HCT116 (cell line): Measurements from ENCODE around the gene HPCAL4. TPM values are rescaled to one million over a fixed set of nuclear protein-coding genes. Genes with fewer than 3 reads are reported as not detected.

Experiments used
- ATAC-seq: fragments of 200-7000 bp; cut with Tn5 transposase; 2 replicates; pipeline ENCODE4 v1.9.1; 2020; ENCODE audit warnings: mild to moderate bottlenecking, moderate library complexity
- BruUV-seq: library from RNA; stranded (reverse); fragments of 400-500 nt; replicated peaks from 2 replicates; lab custom pipeline; 2021; lab: Mats Ljungman, UMichigan
- CTCF ChIA-PET: fragments of 300-600 bp; sonication (Branson Sonifier 250); formaldehyde crosslinking; loops from one replicate; lab custom pipeline; 2021; ENCODE audit warnings: antibody characterized with exemption; lab: Charles Lee
- POLR2A ChIA-PET: fragments of 300-600, 350-600 bp; sonication (Branson Sonifier 250); formaldehyde crosslinking; loops from one replicate; lab custom pipeline; 2021; ENCODE audit warnings: antibody characterized with exemption; lab: Charles Lee
- RAD21 ChIA-PET, 2 experiments: fragments of 300-600 bp; sonication (Branson Sonifier 250); formaldehyde crosslinking; loops; one replicate each; lab custom pipeline; 2023; ENCODE audit warnings: low total read pairs in 2 of 2; ENCODE audit not compliant: uncharacterized antibody in 2 of 2, unreplicated experiment in 2 of 2, low non-redundant PET in 1 of 2; lab: Charles Lee
- DNase-seq: peaks from one replicate; pipeline ENCODE4 v3.0.0-alpha.2; 2010; ENCODE audit warnings: low read depth, low spot score
- H2AFZ ChIP-seq: fragments of 200-600 bp; shearing (Covaris generic), sonication (generic); 2 replicates; pipeline ENCODE4 v1.6.1; 2017; ENCODE audit warnings: low read depth, mixed run types, mixed read lengths, antibody characterized with exemption, low read length; ENCODE audit not compliant: poor library complexity, severe bottlenecking
- H3K27ac ChIP-seq: 2 replicates; pipeline ENCODE4 v1.5.1; 2012; ENCODE audit warnings: low read depth, low read length
- H3K27me3 ChIP-seq: fragments of 200-600 bp; sonication (generic); 2 replicates; pipeline ENCODE4 v1.6.1; 2016; ENCODE audit warnings: mixed run types, low read length, mixed read lengths; ENCODE audit not compliant: insufficient read depth
- H3K36me3 ChIP-seq, 2 experiments: fragments of 200-500 bp in 1 of 2; fragments of 200-600 bp in 1 of 2; sonication (Bioruptor generic) in 1 of 2; sonication (generic) in 1 of 2; 2 replicates each; pipeline versions ENCODE4 v1.5.1 to v1.6.1; 2014 to 2016; ENCODE audit warnings: low read length in 2 of 2, inconsistent platforms in 1 of 2, mixed read lengths in 1 of 2, mixed run types in 1 of 2; ENCODE audit not compliant: insufficient read depth in 2 of 2, control insufficient read depth in 1 of 2
- H3K4me1 ChIP-seq, 2 experiments: fragments of 200-600 bp in 1 of 2; sonication (generic) in 1 of 2; 2 replicates each; pipeline versions ENCODE4 v1.5.1 to v1.6.1; 2012 to 2017; ENCODE audit warnings: low read length in 2 of 2, inconsistent platforms in 1 of 2, mild to moderate bottlenecking in 1 of 2, mixed read lengths in 1 of 2, mixed run types in 1 of 2, moderate library complexity in 1 of 2; ENCODE audit not compliant: insufficient read depth in 2 of 2, control insufficient read depth in 1 of 2
- H3K4me2 ChIP-seq: fragments of 200-600 bp; sonication (generic); 2 replicates; pipeline ENCODE4 v1.6.1; 2017; ENCODE audit warnings: mixed run types, low read length, mixed read lengths
- H3K4me3 ChIP-seq, 2 experiments: fragments of 200-600 bp in 1 of 2; sonication (generic) in 1 of 2; replicated peaks in 1 of 2; 2 replicates each; pipeline ENCODE4 v1.5.1; 2011 to 2016; ENCODE audit warnings: low read length in 2 of 2, control low read depth in 1 of 2, low read depth in 1 of 2, mild to moderate bottlenecking in 1 of 2, mixed read lengths in 1 of 2, mixed run types in 1 of 2
- H3K79me2 ChIP-seq: fragments of 200-600 bp; sonication (generic); 2 replicates; pipeline ENCODE4 v1.6.1; 2017; ENCODE audit warnings: mild to moderate bottlenecking, mixed run types, low read length, moderate library complexity, mixed read lengths; ENCODE audit not compliant: insufficient read depth
- H3K9ac ChIP-seq: fragments of 200-600 bp; sonication (generic); 2 replicates; pipeline ENCODE4 v1.6.1; 2016; ENCODE audit warnings: low read length, mixed read lengths
- H3K9me2 ChIP-seq: fragments of 200-600 bp; sonication (generic), shearing (Covaris generic); 2 replicates; pipeline ENCODE4 v1.6.1; 2017; ENCODE audit warnings: mixed run types, mild to moderate bottlenecking, moderate library complexity; ENCODE audit not compliant: insufficient read depth
- H3K9me3 ChIP-seq, 2 experiments: fragments of 200-500 bp in 1 of 2; fragments of 200-600 bp in 1 of 2; sonication (Bioruptor generic) in 1 of 2; sonication (generic) in 1 of 2; 2 replicates each; pipeline ENCODE4 v1.6.1; 2014 to 2017; ENCODE audit warnings: low read length in 2 of 2, mixed read lengths in 2 of 2, inconsistent platforms in 1 of 2, low read depth in 1 of 2, mild to moderate bottlenecking in 1 of 2, mixed run types in 1 of 2, moderate library complexity in 1 of 2; ENCODE audit not compliant: control insufficient read depth in 1 of 2, insufficient read depth in 1 of 2
- H4K20me1 ChIP-seq: fragments of 200-600 bp; sonication (generic), shearing (Covaris generic); 2 replicates; pipeline ENCODE4 v1.6.1; 2017; ENCODE audit warnings: mixed run types, mild to moderate bottlenecking, moderate library complexity; ENCODE audit not compliant: insufficient read depth
- CBX3 ChIP-seq: IDR thresholded peaks from 2 replicates; pipeline ENCODE4 v1.6.1; 2012; ENCODE audit warnings: low read depth
- CEBPB ChIP-seq: IDR thresholded peaks from 2 replicates; pipeline ENCODE4 v1.6.1; 2012; ENCODE audit warnings: low read depth
- EGR1 ChIP-seq: IDR thresholded peaks from 2 replicates; pipeline ENCODE4 v1.6.1; 2012; ENCODE audit warnings: low read depth
- EZH2phosphoT487 ChIP-seq: fragments of 200-600 bp; IDR thresholded peaks from 2 replicates; pipeline ENCODE4 v1.6.1; 2018; ENCODE audit warnings: antibody characterized with exemption, borderline replicate concordance
- POLR2A ChIP-seq: IDR thresholded peaks from 2 replicates; pipeline ENCODE4 v1.7.0; 2011; ENCODE audit warnings: borderline replicate concordance; ENCODE audit not compliant: insufficient read depth, insufficient read length; ENCODE audit errors: extremely low read depth
- RAD21 ChIP-seq: IDR thresholded peaks from 2 replicates; pipeline ENCODE4 v1.6.1; 2012; ENCODE audit warnings: low read depth, mild to moderate bottlenecking
- SP1 ChIP-seq: IDR thresholded peaks from 2 replicates; pipeline ENCODE4 v1.6.1; 2012; ENCODE audit warnings: low read depth
- YY1 ChIP-seq: IDR thresholded peaks from 2 replicates; pipeline ENCODE4 v1.6.1; 2011; ENCODE audit warnings: low read length, low read depth, moderate library complexity, mild to moderate bottlenecking; ENCODE audit not compliant: insufficient replicate concordance; ENCODE audit errors: extremely low read depth
- intact Hi-C: fragments of 100-400 bp; cut with micrococcal nuclease; formaldehyde crosslinking; loops from 2 replicates; pipeline ENCODE4 v1.10.0; 2022
- total RNA-seq: library from RNA; stranded (reverse); gene quantifications from one replicate; pipeline ENCODE4 v1.2.1, GENCODE V29; 2021; ENCODE audit not compliant: unreplicated experiment
- TF ChIP-seq, protein P1 (sequence below), 3 experiments: fragments of 200-600 bp in 1 of 3; sonication (generic) in 1 of 3; IDR thresholded peaks in 2 of 3; conservative IDR thresholded peaks in 1 of 3; 2 replicates each; pipeline ENCODE4 v1.5.1; 2012 to 2017; ENCODE audit warnings: low read depth in 2 of 3, low read length in 2 of 3, antibody characterized with exemption in 1 of 3, borderline replicate concordance in 1 of 3, control low read depth in 1 of 3, mild to moderate bottlenecking in 1 of 3, mixed read lengths in 1 of 3, mixed run types in 1 of 3, moderate library complexity in 1 of 3; ENCODE audit not compliant: insufficient read depth in 1 of 3
- TF ChIP-seq, protein P2 (sequence below): IDR thresholded peaks from 2 replicates; pipeline ENCODE4 v1.6.1; 2012

The HPCAL4 gene
- total RNA-seq, 1 experiment from 2014 or later, result 5.2 TPM

DNA sequence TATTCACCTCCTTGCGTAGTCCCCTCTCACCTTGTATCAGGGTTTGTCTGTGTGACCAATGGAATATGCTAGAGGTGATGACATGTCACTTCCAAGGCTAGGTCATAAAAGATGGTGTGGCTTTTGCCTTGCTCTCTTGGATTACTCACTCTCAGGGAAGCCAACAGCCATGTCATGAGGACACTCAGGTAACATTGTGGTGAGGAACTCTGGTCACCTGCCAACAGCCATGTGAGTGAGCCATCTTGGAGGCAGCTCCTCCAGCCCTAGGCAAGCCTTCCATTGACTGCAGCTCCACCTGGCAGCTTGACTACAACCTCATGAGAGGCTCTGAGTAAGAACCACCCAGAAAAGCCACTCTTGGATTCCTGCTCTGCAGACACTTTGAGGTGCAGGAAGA lies 40.8 kb downstream of the HPCAL4 start:
- POLR2A ChIA-PET, result no interaction called here
- Histone ChIP-seq H3K36me3 (no peaks in the 10 kb centered on the region), H3K9me3 (no peaks in the 10 kb centered on the region), H3K4me1 (peaks cover 0 to 10% of the 10 kb centered on the region in 2 experiments; a peak in 2 of 4 replicates), H2AFZ (no peak overlapping the region), H3K27ac (no peak overlapping the region), H3K79me2 (no peaks in the 10 kb centered on the region), H3K27me3 (no peaks in the 10 kb centered on the region), H3K4me2 (no peak overlapping the region), H3K9me2 (no peaks in the 10 kb centered on the region), H4K20me1 (no peaks in the 10 kb centered on the region), H3K9ac (no peak overlapping the region), H3K4me3 (no peak overlapping the region)
- DNase-seq, result no peak
- no peak for ATAC-seq
- BruUV-seq, result no TSS peak
- RAD21 ChIA-PET, result no interaction called here
- CTCF ChIA-PET, result no interaction called here
- TF ChIP-seq EGR1 (no peak), EZH2phosphoT487 (no peak), CBX3 (no peak), CEBPB (no peak), RAD21 (no peak), POLR2A (no peak), YY1 (no peak), SP1 (no peak)
- TF ChIP-seq, protein P1, sequence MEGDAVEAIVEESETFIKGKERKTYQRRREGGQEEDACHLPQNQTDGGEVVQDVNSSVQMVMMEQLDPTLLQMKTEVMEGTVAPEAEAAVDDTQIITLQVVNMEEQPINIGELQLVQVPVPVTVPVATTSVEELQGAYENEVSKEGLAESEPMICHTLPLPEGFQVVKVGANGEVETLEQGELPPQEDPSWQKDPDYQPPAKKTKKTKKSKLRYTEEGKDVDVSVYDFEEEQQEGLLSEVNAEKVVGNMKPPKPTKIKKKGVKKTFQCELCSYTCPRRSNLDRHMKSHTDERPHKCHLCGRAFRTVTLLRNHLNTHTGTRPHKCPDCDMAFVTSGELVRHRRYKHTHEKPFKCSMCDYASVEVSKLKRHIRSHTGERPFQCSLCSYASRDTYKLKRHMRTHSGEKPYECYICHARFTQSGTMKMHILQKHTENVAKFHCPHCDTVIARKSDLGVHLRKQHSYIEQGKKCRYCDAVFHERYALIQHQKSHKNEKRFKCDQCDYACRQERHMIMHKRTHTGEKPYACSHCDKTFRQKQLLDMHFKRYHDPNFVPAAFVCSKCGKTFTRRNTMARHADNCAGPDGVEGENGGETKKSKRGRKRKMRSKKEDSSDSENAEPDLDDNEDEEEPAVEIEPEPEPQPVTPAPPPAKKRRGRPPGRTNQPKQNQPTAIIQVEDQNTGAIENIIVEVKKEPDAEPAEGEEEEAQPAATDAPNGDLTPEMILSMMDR (IDR thresholded peaks at IDR 0.05 in 2 of 3, conservative IDR thresholded peaks at IDR 0.05 in 1 of 3; ENCODE audit: borderline replicate concordance in 1 of 3, insufficient read depth in 1 of 3, low read depth in 2 of 3, low read length in 2 of 3), result no peak
- TF ChIP-seq, protein P2, sequence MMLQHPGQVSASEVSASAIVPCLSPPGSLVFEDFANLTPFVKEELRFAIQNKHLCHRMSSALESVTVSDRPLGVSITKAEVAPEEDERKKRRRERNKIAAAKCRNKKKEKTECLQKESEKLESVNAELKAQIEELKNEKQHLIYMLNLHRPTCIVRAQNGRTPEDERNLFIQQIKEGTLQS, result no peak
- intact Hi-C loops, result no loop called here
